ENCODE results near the gene DCBLD2.

Gene DCBLD2, protein sequence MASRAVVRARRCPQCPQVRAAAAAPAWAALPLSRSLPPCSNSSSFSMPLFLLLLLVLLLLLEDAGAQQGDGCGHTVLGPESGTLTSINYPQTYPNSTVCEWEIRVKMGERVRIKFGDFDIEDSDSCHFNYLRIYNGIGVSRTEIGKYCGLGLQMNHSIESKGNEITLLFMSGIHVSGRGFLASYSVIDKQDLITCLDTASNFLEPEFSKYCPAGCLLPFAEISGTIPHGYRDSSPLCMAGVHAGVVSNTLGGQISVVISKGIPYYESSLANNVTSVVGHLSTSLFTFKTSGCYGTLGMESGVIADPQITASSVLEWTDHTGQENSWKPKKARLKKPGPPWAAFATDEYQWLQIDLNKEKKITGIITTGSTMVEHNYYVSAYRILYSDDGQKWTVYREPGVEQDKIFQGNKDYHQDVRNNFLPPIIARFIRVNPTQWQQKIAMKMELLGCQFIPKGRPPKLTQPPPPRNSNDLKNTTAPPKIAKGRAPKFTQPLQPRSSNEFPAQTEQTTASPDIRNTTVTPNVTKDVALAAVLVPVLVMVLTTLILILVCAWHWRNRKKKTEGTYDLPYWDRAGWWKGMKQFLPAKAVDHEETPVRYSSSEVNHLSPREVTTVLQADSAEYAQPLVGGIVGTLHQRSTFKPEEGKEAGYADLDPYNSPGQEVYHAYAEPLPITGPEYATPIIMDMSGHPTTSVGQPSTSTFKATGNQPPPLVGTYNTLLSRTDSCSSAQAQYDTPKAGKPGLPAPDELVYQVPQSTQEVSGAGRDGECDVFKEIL

DNA sequence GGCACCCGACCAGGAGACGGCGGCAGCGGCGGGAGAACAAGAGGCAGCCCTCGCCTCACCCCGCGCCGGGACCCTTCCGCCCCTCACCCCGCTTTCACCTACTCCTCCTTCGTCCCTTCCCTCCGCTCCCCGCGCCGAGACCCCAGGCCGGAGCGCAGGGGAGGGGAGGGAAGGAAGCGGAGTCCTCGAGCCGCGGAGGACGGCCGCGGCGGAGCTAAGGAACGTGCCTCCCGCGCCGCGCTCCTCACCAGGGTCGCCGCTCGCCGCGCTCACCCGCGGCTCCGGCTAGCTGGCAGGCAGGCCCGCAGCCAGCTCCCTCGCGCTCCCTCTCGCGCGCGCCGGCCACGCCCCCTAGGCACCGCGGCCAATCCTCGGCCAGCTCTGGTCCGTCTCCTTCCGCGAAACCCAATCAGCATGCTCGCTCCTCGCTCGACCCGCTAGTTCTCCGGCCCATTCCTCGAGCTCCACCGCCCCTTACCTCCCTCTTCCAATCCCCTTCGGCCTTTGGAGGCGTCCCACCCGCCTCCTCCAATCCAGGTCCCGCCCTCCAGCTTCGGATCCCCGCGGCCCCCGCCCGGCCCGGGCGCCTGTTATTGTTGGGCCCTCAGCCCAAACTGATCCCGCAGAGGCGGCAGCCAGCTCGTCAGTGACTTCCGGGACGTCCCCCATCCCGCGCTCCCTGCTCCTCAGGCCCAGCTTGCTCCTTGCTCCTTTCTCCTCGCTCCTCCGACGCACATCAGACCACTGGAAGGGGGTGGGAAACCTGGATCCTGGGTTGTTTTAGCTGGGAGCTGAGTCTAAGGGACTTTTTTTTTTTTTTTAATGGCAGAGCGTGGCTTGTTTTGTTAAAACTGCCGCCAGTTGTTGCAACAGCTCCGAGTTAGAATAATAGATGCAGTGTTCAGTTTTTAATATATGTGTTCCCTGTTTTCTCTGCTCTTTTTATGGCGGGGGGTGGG lies at the start of gene DCBLD2:
Gene DCBLD2 (minus strand): TSS at position 304 of the 959 bp plus-strand sequence. CDS start 369 bp downstream, outside the sequence.
- peak; percentile 93 to 96 for DNase-seq

DNA sequence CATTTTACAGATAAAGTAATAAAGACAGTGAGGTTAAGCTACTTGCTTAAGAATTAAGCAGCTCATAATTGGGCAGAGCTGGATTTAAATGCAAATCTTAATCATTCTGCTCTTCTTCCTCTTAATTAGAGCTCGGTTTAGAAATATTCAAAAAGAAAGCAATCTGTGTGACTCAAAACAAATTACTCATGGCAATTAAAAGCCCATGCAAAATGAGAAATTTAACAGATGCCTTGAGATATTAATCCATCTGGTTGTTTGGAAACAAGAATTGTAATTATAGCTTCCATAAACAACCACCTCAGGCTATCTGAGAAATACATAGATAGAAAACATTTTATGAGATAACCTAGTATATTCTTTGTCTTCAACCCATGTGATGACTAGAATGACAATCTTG lies 44.2 kb upstream of the DCBLD2 start:
- no peak for DNase-seq

DNA sequence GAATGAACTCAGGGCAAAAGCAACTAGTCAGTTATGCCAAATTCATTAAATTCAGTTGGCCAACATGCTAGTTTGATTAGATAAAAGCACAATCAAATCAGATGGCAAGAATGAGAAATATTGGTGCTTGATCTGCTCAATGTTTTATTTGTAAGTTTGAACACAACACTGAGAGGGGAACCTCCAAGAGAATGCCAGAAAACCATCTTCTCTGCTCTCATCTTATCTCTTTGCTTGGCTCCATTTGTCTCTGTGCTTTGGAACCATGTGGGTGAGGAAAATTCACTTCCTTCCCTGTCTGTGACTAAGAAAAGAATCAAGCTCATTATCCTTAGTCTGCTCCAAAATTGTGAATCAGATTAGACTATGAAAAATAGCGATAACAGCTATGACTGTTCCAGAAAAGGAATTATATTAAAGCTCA lies 43.6 kb upstream of the DCBLD2 start:
- no peak for DNase-seq

DNA sequence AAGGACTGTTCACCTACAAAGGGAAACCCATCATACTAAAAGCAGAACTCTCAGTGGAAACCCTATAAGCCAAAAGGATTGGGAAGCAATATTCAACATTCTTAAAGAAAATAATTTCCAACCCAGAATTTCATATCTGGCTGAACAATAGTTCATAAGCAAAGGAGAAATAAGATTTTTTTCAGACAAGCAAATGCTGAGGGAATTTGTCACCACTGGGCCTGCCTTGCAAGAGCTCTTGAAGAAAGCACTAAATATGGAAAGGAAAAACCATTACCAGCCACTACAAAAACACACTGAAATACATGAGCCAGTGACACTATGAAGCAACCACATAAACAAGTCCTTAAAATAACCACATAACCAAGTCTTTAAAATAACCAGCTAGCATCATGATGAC lies 28.9 kb upstream of the DCBLD2 start:
- no peak for DNase-seq

DNA sequence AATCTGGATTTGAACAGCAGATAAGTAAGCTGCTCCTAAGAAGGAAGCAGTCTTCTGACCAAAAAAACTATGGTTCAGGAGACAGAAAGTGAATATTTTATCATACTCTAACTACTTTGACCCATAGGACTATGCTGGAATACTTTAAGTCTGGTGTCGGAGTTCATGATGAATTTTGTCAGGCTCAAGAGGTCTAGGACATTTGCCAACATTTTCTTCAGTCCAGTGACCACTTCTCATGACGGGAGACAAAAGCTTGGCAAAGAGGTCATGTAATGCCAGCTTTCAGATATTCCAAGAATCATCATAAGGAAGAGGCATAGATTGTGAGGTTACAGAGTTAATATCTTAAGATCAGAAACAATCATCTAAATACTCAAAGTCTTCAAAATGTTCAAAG lies 20.5 kb upstream of the DCBLD2 start:
- DNase-seq = no peak

DNA sequence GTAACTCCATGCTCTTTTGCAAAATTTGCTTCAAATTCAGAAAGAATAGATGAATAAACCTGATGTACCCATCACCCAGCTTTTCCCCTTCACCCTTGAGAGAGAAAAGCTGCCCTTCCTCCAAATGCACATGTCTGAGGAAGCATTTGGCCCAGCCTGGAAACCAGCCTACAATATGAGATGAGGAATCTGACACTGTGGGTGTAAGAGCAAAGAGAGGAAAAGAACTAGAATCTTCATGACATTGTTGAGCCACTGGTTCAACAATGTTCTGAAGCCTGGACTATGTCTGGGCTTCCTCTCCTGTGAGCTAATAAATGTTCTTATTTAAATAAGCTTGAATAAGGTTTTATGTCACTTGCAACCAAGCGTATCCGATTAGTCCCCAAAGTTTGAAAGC lies 18.7 kb upstream of the DCBLD2 start:
- DNase-seq = no peak

DNA sequence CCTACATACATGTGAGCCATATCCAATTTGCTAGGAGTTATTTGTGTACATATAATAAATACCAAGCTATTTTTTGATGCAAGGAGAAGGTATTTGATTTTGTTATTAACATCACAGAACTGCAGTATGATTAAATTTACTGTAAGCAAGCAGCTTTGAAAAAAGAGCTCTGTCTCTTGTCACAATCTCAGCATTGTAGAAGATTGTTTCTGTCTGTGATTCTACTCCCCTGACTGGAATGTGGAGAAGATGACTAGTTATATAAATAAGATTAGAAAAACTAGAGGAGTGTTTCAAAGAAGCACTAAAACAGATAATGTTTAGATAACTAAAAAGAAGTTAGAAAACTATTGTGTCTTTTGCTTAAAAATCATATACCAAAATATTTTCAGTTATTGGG lies 17.1 kb upstream of the DCBLD2 start:
- DNase-seq = no peak

DNA sequence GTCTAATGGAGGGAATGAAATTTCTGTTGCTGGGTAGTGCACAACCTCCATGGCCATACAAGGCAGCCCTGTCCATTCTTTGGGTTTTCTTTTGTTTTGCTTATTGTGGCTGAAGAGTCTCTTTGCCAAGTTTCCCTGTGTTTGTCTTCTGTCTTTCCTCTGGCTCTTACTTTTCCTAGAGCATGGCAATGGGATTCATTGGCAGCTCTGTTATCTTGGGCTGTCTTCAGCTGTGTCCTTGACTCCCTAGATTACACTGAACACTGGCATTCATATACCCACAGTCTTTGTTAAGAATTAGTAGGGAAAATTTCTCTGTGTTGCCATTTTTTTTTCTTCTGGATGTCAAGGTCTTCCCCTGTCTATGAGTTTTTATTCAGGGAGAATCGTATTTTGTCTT lies 16.1 kb upstream of the DCBLD2 start:
- no peak for DNase-seq

DNA sequence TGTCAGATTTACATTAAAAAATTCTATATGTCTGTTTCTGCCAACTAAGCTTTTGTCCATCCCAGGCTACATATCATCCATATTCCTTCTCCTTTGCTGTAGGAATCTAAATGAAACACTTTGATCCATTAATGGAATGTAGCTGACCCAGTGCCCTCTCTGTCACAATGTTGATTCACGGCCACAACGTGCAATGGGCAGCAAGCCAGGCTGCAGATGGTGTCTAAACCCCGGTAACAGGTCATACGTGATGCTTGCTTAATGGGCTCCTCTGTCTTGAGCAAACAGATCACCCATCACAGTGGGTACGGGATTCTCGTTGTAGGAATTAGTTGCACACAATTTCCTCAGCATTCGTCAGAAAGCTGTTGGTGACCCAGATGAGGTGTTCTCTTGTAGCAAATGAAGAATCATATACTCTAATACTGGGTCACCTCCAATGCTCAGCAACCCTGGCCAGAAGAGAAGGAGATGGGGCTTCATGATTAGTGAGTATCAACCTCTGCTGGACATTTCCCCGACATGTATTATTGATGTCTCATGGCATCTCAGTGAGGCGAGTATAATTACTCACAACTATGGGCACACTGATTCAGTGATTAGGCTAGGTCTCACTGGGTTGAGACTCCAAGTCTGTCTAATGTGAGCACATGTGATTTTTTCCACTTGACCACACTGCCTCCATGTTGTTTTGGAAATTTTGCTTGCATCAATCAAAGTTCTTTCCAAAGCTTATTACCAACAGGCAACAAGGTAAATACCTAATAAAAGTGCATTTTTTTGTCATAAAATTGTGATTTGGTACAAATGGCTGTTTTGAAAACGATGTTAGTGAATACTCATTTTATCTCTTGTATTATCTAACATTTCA lies 12.9 kb upstream of the DCBLD2 start:
- no peak for DNase-seq

DNA sequence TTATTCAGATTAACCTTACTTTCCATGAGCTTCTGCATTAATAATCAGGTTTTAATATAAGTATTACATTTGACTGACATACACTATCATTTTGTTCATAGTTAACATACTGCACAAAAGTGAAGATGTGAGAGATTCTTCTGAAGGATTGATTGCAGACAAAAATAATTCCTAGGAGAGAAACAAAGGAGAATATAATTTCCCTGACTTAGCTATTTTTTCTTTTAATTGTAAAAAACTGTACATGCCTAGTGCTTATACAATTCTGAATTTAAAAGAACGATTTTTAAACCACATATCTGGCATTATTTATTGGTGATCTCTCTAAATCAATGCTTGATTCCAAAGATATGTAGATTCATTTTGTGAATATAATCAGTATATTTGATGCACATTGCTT lies 11.0 kb upstream of the DCBLD2 start:
- no peak for DNase-seq

DNA sequence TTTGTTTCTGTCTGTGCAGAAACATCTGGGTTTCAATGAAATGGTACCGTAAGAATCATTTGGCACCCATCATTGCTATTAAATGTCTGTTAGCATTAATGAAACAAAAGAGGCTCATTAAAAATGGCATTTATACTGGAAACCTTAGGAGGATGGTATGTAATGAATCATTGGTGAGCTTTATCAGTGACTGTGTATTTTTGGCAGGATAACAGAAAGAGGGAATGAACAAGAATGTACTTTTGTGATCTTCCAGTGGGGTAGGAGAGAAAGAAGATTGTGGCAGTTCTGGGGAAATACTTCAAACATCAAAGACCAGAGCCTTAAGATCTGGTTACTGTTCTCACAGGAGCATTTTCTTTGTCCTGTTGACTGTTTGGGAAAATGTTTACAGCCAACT lies 4.7 kb upstream of the DCBLD2 start:
- no peak for DNase-seq

DNA sequence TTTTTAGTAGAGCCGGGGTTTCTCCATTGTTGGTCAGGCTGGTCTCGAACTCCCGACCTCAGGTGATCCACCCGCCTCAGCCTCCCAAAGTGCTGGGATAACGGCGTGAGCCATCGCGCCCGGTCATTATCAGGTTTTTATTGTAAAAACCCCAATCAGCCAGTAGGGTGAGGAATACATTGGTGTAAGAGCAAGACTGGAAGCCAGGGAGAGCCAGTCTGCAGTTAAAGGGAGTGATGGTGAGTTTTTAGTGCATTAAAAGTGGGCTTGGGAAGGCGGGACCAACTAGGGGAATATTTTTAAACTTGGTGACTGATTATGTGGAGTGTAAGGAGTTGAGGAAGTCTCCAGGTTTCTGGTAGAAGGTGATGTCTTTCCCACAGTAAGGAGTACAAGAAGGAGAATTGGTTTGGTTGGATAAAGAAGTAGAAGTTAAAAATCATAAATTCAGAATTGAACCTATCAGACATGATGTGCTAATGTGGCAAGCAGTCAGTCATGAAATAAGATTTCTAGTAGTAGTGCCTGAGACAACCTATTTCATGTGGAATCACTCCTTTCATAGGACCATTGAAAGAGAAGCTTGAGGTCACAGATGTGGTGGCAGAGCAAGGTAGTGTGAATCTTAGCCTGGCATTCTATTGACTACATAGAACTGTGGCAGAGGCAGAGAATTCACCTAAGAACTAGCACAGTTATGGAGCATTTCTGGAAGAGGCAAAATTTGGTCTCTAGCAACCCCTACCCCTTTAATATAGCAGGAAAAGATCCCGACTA lies 2.4 kb upstream of the DCBLD2 start:
- DNase-seq = no peak

DNA sequence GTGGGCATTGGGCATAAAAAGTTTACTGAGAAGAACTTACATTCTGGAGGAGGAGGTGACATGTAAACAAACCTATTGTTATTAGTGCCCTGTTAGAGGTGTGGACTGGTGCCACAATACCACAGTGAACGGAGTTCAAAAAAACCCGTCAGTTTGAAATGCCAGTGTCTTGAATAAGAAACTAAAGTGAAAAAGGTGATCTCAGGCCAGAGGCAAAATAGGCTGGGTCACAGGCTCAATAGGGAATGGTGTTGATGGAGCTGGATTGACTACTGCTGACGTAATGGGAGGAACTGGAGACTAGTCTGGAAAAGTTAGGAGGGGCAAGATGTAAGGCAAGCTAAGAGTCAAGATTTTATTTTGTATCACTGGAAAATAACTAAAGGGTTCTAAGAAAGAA lies 1.6 kb upstream of the DCBLD2 start:
- DNase-seq = no peak

DNA sequence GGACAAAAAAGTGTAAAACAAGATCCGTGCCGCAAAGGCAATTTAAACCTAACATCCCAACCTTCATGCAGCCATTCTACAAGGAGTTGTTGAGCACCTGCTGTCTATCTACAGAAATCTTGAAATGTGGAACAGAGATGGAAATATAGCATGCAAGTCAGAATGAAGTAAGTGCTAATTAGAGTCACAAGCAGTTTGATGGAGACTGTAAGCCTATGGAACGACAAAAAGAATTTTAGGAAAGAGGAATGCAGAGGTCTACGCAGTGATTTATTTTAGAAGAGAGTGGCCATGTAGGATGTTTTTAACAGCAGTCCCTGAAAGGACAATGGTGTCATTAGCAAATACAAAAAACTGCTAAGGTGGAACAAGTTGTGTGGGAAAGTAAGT lies 851 bp upstream of the DCBLD2 start:
- no peak for DNase-seq

DNA sequence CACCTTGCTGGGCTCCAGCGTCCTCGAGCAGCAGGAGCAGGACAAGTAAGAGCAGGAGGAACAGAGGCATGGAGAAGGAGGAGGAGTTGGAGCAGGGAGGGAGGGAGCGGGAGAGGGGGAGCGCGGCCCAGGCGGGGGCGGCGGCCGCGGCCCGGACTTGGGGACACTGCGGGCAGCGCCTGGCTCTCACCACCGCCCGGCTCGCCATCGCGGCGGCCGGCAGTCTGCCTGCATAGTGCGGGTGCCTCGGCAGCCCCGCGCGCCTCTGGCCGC lies 440 bp downstream of the DCBLD2 start:
- peak in 1 of 2 experiments; percentile 7 for DNase-seq

DNA sequence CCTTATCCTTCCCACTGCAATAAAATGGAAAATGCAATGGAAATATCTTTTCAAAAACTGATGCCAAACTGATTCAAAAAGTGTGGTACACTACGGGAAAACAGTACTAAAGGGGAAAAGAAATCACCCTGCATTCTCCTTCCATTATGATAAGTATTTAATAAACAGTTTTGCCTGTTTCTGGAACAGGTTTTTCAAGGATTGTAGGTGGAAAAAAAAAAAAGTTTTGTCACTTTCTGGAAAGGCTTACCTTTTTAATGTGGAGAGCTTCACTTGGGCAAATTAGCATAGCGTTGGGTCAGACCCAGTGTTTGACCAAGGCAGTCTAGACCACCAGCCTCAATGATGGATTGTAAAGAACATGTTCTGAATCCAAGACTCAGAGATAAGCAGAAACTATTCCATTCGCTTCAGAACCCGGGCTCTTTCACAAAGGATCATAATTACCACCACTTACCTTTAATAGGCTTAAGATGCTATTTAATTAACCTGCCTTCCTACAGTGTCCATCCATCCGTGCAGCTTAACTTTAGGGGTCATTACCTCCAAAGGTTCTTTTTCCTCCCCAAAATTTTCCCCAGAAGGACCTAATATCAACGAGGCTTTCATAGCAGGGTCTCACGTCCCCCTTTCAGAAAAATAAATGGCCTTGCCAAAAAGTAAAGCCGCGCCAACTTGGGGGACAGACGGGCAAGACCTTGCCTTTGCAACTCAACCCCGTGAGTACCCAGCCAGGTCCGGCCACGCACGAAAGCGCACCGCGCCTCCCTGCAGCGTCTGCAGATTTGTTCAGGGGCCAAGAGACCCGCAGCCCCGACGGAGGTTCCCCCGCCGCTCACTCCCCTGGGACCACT lies 1.0 kb downstream of the DCBLD2 start:
- no peak for DNase-seq

DNA sequence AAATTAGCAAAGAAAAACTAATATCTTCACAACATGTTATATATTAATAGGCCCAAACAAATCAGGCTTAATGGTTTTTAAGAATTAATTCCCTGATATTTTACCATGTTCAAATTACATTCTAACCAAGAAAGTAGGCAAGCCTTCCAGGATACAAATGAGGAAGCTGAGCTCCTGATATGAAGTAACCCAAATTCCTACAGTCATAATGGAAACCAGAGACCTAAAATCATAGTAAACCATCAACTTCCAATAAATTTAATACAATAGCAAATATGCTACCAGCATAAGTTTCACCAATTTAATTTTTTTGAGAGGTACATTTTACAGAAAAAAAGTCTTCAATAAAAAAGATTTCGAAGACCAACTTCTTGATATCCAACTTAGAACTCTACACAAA lies 3.8 kb downstream of the DCBLD2 start:
- DNase-seq = no peak

DNA sequence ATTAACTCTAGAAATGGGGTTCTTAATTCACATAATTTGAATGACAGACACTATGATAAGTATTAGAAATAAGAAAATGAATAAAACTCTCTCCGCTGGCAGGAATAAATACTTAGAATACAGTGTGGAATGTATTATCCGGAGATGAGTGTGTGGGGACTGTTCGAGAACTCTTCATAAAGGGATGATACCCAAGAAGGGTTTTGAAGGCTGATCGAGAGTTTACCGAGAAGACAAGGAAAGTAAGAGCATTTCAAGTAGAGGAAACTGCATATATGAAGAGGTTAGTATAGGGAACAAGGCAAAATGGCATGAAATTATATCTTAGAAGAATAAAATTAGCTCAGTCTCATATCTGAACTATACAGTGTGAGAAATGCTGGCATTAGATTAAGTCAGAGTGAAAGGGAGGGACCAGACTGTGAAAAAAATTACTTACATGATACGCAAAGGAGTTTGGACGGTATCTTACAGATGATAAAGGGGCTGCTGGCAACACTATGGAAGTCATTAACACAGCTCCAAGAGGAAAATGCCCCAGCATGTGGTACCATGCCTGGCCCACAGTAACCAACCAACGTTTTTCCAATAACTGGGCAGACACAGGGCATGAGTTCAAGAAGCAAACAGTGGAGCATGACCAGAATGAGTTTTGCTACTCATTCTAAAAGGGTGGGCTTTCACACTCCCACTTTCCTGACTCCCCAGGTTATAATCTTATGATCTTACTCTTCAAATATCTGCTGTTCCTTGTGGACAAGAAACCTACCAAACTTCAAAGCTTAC lies 6.5 kb downstream of the DCBLD2 start:
- no peak for DNase-seq

DNA sequence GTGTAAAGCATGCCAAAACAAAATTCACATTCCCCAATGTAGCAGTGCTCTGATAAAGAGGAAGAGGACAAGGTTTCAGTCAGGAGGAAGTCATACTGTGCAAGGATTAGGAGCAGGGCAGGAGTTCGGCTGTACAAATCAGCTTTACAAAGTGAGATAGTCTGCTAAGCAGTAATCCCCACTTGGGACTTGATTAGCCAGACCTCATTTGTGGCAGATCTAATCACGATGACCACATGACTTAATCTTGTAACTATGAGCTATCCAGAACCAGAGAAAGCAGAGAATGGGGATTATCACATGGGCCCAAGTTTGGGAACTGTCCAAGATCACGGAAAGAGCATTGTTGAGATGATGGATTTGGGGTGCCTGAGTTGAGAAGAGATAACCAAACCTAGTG lies 7.8 kb downstream of the DCBLD2 start:
- no peak for DNase-seq

DNA sequence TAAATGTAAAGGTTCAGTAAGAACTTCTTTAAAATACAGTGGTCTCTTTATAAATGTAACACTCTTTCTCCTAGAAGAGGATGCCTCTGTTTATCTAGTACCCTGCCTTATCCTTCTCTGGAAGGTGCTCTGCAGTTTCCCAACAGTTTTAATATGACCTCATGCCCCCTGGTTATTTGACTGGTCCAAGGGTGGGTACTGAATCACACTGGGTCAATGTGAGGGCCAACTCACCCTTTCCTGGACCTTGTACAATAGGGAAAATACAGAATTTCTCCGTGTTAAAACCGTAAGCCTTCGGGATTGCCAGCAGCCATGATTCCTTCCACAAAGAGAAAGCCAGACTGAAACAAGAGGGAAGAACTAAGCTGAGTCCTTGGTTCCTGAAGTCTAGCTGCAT lies 9.2 kb downstream of the DCBLD2 start:
- DNase-seq = no peak
